ENCODE measurements around the gene STX8.
A peak's percentile ranks its signal among the peaks of the same experiment; 100 is the strongest.

The STX8 gene

GRCh38 chr17:9401434-9401833 lies 174.2 kb downstream of the STX8 start:
- Histone ChIP-seq H3K23ac (ENCODE audit: low read length in 2 of 2) (no peak overlapping the region), H3K36me3 (ENCODE audit: control insufficient read depth in 1 of 2, insufficient read depth in 2 of 2, low read depth in 1 of 2, low read length in 2 of 2) (no peaks in the 10 kb centered on the region), H3K18ac (ENCODE audit: low read depth in 1 of 2, low read length in 2 of 2) (no peak overlapping the region), H3K4me2 (ENCODE audit: low read length, poor library complexity, severe bottlenecking) (no peak overlapping the region), H3K79me1 (replicated peaks; ENCODE audit: low read length, poor library complexity, severe bottlenecking) (no peaks in the 10 kb centered on the region), H2BK120ac (ENCODE audit: low read depth, low read length) (no peak overlapping the region), H2BK12ac (ENCODE audit: low read length in 2 of 2) (no peak overlapping the region), H3K14ac (ENCODE audit: low read length in 2 of 2) (no peak overlapping the region), H4K91ac (ENCODE audit: low read length) (no peak overlapping the region), H2BK5ac (ENCODE audit: low read depth, low read length, poor library complexity, severe bottlenecking) (peak overlapping the region; percentile 93), H3K9ac (ENCODE audit: low read length) (no peak overlapping the region), H3K4me1 (ENCODE audit: control insufficient read depth, insufficient read depth, low read depth, low read length) (no peaks in the 10 kb centered on the region), H3K27me3 (ENCODE audit: control insufficient read depth in 1 of 2, insufficient read depth in 1 of 2, low read length in 2 of 2) (no peaks in the 10 kb centered on the region), H2BK15ac (ENCODE audit: low read depth, poor library complexity, severe bottlenecking) (no peak overlapping the region), H3K4me3 (ENCODE audit: insufficient read depth in 1 of 2, low read depth in 1 of 2, low read length in 2 of 2) (no peak overlapping the region), H3K4ac (ENCODE audit: low read depth in 1 of 2, low read length in 2 of 2) (no peak overlapping the region), H3K27ac (ENCODE audit: low read length, poor library complexity, severe bottlenecking) (peak overlapping the region; percentile 82), H4K8ac (ENCODE audit: low read length) (no peak overlapping the region), H3K9me3 (ENCODE audit: control insufficient read depth, low read length) (no peaks in the 10 kb centered on the region), H2AK5ac (ENCODE audit: low read length, severe bottlenecking) (no peak overlapping the region), H2AFZ (ENCODE audit: low read depth, low read length) (no peak overlapping the region)
- peak; percentile 16 for DNase-seq
- WGBS: 60% methylated on average over 2 of the region's 4 CpGs

GRCh38 chr17:9389111-9389527 lies 186.5 kb downstream of the STX8 start:
- H2BK120ac ChIP-seq (ENCODE audit: low read depth, low read length): no peak overlapping the region
- peaks cover 21% of the 10 kb centered on the region for H3K9me3 ChIP-seq (ENCODE audit: control insufficient read depth, low read length)
- H3K4me3 ChIP-seq (ENCODE audit: insufficient read depth in 1 of 2, low read depth in 1 of 2, low read length in 2 of 2): no peak overlapping the region
- no peak overlapping the region for H4K91ac ChIP-seq (ENCODE audit: low read length)
- H2AFZ ChIP-seq (ENCODE audit: low read depth, low read length): no peak overlapping the region
- peaks cover 2% of the 10 kb centered on the region for H3K79me1 ChIP-seq (replicated peaks; ENCODE audit: low read length, poor library complexity, severe bottlenecking)
- H4K8ac ChIP-seq (ENCODE audit: low read length): no peak overlapping the region
- no peaks in the 10 kb centered on the region for H3K36me3 ChIP-seq (ENCODE audit: control insufficient read depth in 1 of 2, insufficient read depth in 2 of 2, low read depth in 1 of 2, low read length in 2 of 2)
- no peak overlapping the region for H2AK5ac ChIP-seq (ENCODE audit: low read length, severe bottlenecking)
- H3K4ac ChIP-seq (ENCODE audit: low read depth in 1 of 2, low read length in 2 of 2): no peak overlapping the region
- H2BK5ac ChIP-seq (ENCODE audit: low read depth, low read length, poor library complexity, severe bottlenecking): no peak overlapping the region
- no peak overlapping the region for H2BK12ac ChIP-seq (ENCODE audit: low read length in 2 of 2)
- no peak overlapping the region for H3K18ac ChIP-seq (ENCODE audit: low read depth in 1 of 2, low read length in 2 of 2)
- H3K23ac ChIP-seq (ENCODE audit: low read length in 2 of 2): no peak overlapping the region
- H3K4me1 ChIP-seq (ENCODE audit: control insufficient read depth, insufficient read depth, low read depth, low read length): peaks cover 13% of the 10 kb centered on the region
- H3K4me2 ChIP-seq (ENCODE audit: low read length, poor library complexity, severe bottlenecking): no peak overlapping the region
- H3K9ac ChIP-seq (ENCODE audit: low read length): no peak overlapping the region
- H3K14ac ChIP-seq (ENCODE audit: low read length in 2 of 2): no peak overlapping the region
- no peaks in the 10 kb centered on the region for H3K27me3 ChIP-seq (ENCODE audit: control insufficient read depth in 1 of 2, insufficient read depth in 1 of 2, low read length in 2 of 2)
- peak; percentile 84 for DNase-seq
- 100% methylated on average over 3 of the region's 3 CpGs for WGBS
- peak overlapping the region; percentile 43 for H3K27ac ChIP-seq (ENCODE audit: low read length, poor library complexity, severe bottlenecking)
- H2BK15ac ChIP-seq (ENCODE audit: low read depth, poor library complexity, severe bottlenecking): no peak overlapping the region

GRCh38 chr17:9386401-9386800 lies 189.2 kb downstream of the STX8 start:
- Histone ChIP-seq H4K91ac (ENCODE audit: low read length) (no peak overlapping the region), H3K36me3 (ENCODE audit: control insufficient read depth in 1 of 2, insufficient read depth in 2 of 2, low read depth in 1 of 2, low read length in 2 of 2) (no peaks in the 10 kb centered on the region), H3K14ac (ENCODE audit: low read length in 2 of 2) (no peak overlapping the region), H3K4me2 (ENCODE audit: low read length, poor library complexity, severe bottlenecking) (no peak overlapping the region), H3K4ac (ENCODE audit: low read depth in 1 of 2, low read length in 2 of 2) (no peak overlapping the region), H3K23ac (ENCODE audit: low read length in 2 of 2) (no peak overlapping the region), H2BK5ac (ENCODE audit: low read depth, low read length, poor library complexity, severe bottlenecking) (no peak overlapping the region), H4K8ac (ENCODE audit: low read length) (no peak overlapping the region), H3K4me1 (ENCODE audit: control insufficient read depth, insufficient read depth, low read depth, low read length) (peaks cover 13% of the 10 kb centered on the region), H2BK15ac (ENCODE audit: low read depth, poor library complexity, severe bottlenecking) (no peak overlapping the region), H3K27ac (ENCODE audit: low read length, poor library complexity, severe bottlenecking) (peak overlapping the region; percentile 75), H3K18ac (ENCODE audit: low read depth in 1 of 2, low read length in 2 of 2) (no peak overlapping the region), H2BK12ac (ENCODE audit: low read length in 2 of 2) (no peak overlapping the region), H3K79me1 (replicated peaks; ENCODE audit: low read length, poor library complexity, severe bottlenecking) (peaks cover 1% of the 10 kb centered on the region), H3K9ac (ENCODE audit: low read length) (no peak overlapping the region), H2AFZ (ENCODE audit: low read depth, low read length) (no peak overlapping the region), H3K9me3 (ENCODE audit: control insufficient read depth, low read length) (no peaks in the 10 kb centered on the region), H3K27me3 (ENCODE audit: control insufficient read depth in 1 of 2, insufficient read depth in 1 of 2, low read length in 2 of 2) (no peaks in the 10 kb centered on the region), H2BK120ac (ENCODE audit: low read depth, low read length) (no peak overlapping the region), H3K4me3 (ENCODE audit: insufficient read depth in 1 of 2, low read depth in 1 of 2, low read length in 2 of 2) (no peak overlapping the region), H2AK5ac (ENCODE audit: low read length, severe bottlenecking) (no peak overlapping the region)
- 58% methylated on average over 3 of the region's 3 CpGs for WGBS
- DNase-seq: no peak

DNA sequence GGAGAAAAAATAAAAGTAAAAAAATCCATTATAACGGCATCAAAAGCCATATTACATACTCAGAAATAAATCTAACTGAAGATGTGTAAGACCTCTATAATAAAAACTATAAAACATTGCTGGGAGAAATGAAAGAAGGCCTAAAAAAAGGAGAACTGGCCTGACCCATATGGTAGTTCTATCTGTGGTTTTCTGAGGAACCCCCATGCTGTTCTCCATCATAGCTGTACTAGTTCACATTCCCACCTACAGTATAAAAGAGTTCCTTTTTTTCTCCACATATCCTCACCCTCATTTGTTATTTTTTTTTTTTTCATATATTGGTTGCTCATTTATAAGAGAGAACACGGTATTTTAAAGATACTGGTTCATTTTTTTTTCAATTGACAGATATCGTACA lies 191.8 kb downstream of the STX8 start:
- H2BK120ac ChIP-seq (ENCODE audit: low read depth, low read length): no peak overlapping the region
- no peak overlapping the region for H2BK5ac ChIP-seq (ENCODE audit: low read depth, low read length, poor library complexity, severe bottlenecking)
- DNase-seq: no peak
- no peak overlapping the region for H4K8ac ChIP-seq (ENCODE audit: low read length)
- WGBS: 100% methylated on average over 1 of the region's 3 CpGs
- no peak overlapping the region for H4K91ac ChIP-seq (ENCODE audit: low read length)
- no peak overlapping the region for H3K18ac ChIP-seq (ENCODE audit: low read depth in 1 of 2, low read length in 2 of 2)
- no peak overlapping the region for H3K4me3 ChIP-seq (ENCODE audit: insufficient read depth in 1 of 2, low read depth in 1 of 2, low read length in 2 of 2)
- H2AK5ac ChIP-seq (ENCODE audit: low read length, severe bottlenecking): no peak overlapping the region
- no peak overlapping the region for H2BK15ac ChIP-seq (ENCODE audit: low read depth, poor library complexity, severe bottlenecking)
- no peak overlapping the region for H3K14ac ChIP-seq (ENCODE audit: low read length in 2 of 2)
- peaks cover 1% of the 10 kb centered on the region for H3K79me1 ChIP-seq (replicated peaks; ENCODE audit: low read length, poor library complexity, severe bottlenecking)
- H3K9ac ChIP-seq (ENCODE audit: low read length): no peak overlapping the region
- H3K4me2 ChIP-seq (ENCODE audit: low read length, poor library complexity, severe bottlenecking): no peak overlapping the region
- no peaks in the 10 kb centered on the region for H3K36me3 ChIP-seq (ENCODE audit: control insufficient read depth in 1 of 2, insufficient read depth in 2 of 2, low read depth in 1 of 2, low read length in 2 of 2)
- no peak overlapping the region for H3K27ac ChIP-seq (ENCODE audit: low read length, poor library complexity, severe bottlenecking)
- no peak overlapping the region for H2BK12ac ChIP-seq (ENCODE audit: low read length in 2 of 2)
- no peak overlapping the region for H3K23ac ChIP-seq (ENCODE audit: low read length in 2 of 2)
- peaks cover 11% of the 10 kb centered on the region for H3K4me1 ChIP-seq (ENCODE audit: control insufficient read depth, insufficient read depth, low read depth, low read length)
- H3K27me3 ChIP-seq (ENCODE audit: control insufficient read depth in 1 of 2, insufficient read depth in 1 of 2, low read length in 2 of 2): no peaks in the 10 kb centered on the region
- H3K9me3 ChIP-seq (ENCODE audit: control insufficient read depth, low read length): no peaks in the 10 kb centered on the region
- H3K4ac ChIP-seq (ENCODE audit: low read depth in 1 of 2, low read length in 2 of 2): no peak overlapping the region
- no peak overlapping the region for H2AFZ ChIP-seq (ENCODE audit: low read depth, low read length)

Data from mesenchymal stem cell (in vitro differentiated cells and primary cell).